ENCODE measurements around the gene ZBED4.

DNA sequence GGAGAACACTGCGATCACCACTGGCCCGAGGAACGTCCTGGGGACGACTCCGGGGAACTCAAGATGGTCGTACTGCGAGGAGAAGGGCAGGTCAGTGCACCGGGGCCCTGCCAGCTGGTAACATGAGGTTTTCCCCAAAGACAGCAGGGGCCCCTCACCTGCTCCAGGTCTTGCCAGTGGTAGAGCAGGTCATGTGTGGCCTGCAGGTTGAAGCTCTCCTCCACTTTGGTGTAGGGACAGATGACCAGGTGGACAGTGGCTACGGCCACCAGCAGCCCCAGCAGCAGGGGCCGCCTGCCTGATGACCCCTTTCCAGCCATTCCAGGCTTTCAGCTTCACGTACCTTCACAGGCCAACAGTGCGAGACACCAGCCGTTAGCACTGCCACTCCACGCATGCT is 59.8 kb downstream of the ZBED4 start:
- TF ChIP-seq CTCF (IDR thresholded peaks at IDR 0.05; ENCODE audit: low read length): no peak
- TF ChIP-seq EZH2 (optimal IDR thresholded peaks at IDR 0.05; ENCODE audit: low read depth, low read length): no peak
- no peak for TF ChIP-seq EZH2phosphoT487 (IDR thresholded peaks at IDR 0.05; ENCODE audit: low read length)
